Ovary (tissue), 9 donors: ENCODE results near the gene ANKRD61. TPM values are rescaled to one million over a fixed set of nuclear protein-coding genes. Genes with fewer than 3 reads are reported as not detected.
"Not testable (repeated sequence)": the region's sequence is repeated elsewhere in the genome, so short reads cannot be mapped to it uniquely, and the experiment has no call there.

Source experiments
- DNase-seq, 5 donors: peaks; one replicate each; pipeline ENCODE4 v3.0.0-alpha.2; 2019 to 2020
- H3K27ac ChIP-seq, 2 donors: fragments of 200-600 bp; one replicate each; pipeline versions ENCODE4 v1.5.1 to v1.8.0; 2019 to 2022
- H3K27me3 ChIP-seq: fragments of 200-600 bp; one replicate; pipeline ENCODE4 v1.8.0; 2022
- H3K36me3 ChIP-seq: fragments of 200-600 bp; sonication (generic); one replicate; pipeline ENCODE4 v1.5.1; 2019
- H3K4me1 ChIP-seq: one replicate; pipeline ENCODE4 v1.8.1; 2013; ENCODE audit warnings: mild to moderate bottlenecking, moderate library complexity; ENCODE audit not compliant: insufficient read depth
- H3K4me3 ChIP-seq: fragments of 200-600 bp; sonication (generic); one replicate; pipeline ENCODE4 v1.5.1; 2017
- H3K9me3 ChIP-seq, 2 donors: fragments of 200-600 bp in 1 of 2; sonication (generic) in 1 of 2; one replicate each; pipeline versions ENCODE4 v1.5.1 to v1.8.1; 2013 to 2019; ENCODE audit warnings: mild to moderate bottlenecking in 1 of 2, moderate library complexity in 1 of 2
- EP300 ChIP-seq: sonication (generic); formaldehyde crosslinking; IDR thresholded peaks from one replicate; pipeline ENCODE4 v1.6.1; 2017; ENCODE audit warnings: antibody characterized with exemption
- POLR2A ChIP-seq: fragments of 450-650 bp; IDR thresholded peaks from one replicate; pipeline ENCODE4 v1.6.1; 2017; ENCODE audit warnings: antibody characterized with exemption, mild to moderate bottlenecking, moderate library complexity
- WGBS, 3 donors: extraction: QIAGEN DNeasy Blood & Tissue Kit in 1 of 3; methylation state at CpG; one replicate each; pipeline versions ENCODE4 v1.1.5 to v1.1.7; 2013 to 2017; 5-methylcytosine and 5-hydroxymethylcytosine counted together
- intact Hi-C, 4 donors: fragments of 100-400 bp; cut with DNase I; formaldehyde crosslinking; loops; one replicate each; pipeline versions ENCODE4 v1.11.0 to v1.15.1; 2022 to 2023
- polyA plus RNA-seq, 2 donors: library from polyadenylated mRNA; stranded (reverse); fragments of 200-250 nt in 1 of 2; fragments of 350-450 nt in 1 of 2; fragmentation: Illumina TruSeq in 1 of 2; extraction: RNeasy Lipid Tissue Mini Kit (QIAGEN cat#74804) in 1 of 2; gene quantifications; one replicate each; pipeline ENCODE4 v1.2.3, GENCODE V29; 2013 to 2014
- total RNA-seq, 7 donors: library from RNA; depleted of rRNA in 2 of 7; stranded (reverse); fragments of >200 nt in 2 of 7; fragmentation: NEBNext Ultra II Directional in 3 of 7; extraction: Animal tissue kit (Norgen Biotek cat#: 25700) in 3 of 7; gene quantifications; one replicate each; pipeline versions ENCODE4 v1.1.0 to v1.2.4, GENCODE V29; 2016 to 2023
- TF ChIP-seq, protein P1 (sequence below), 3 donors: fragments of 450-650 bp in 2 of 3; fragments of 200-600 bp in 1 of 3; IDR thresholded peaks; one replicate each; pipeline versions ENCODE4 v1.5.1 to v1.8.0; 2016 to 2022; ENCODE audit warnings: antibody characterized with exemption in 3 of 3, mild to moderate bottlenecking in 1 of 3
- donor health status: DM: no; HTN: no; CAD: no; lungs with moderate emphysema.
- donor health status: DM: no; HTN: no; CAD: no.
- donor health status: Bipolar disorder and iron deficiency.
- donor health status: DM: yes; HTN: yes; CAD: no.
- donor health status: DM: no; HTN: no; CAD: no.
- donor health status: DM: yes; HTN: yes; CAD: no.

Gene ANKRD61
- total and polyA plus RNA-seq, 9 donors: 0.15 to 1.5 (median 0.57) TPM; not detected in 6

- intact Hi-C loops: no loop called here
- no peaks in the 10 kb centered on the region for H3K9me3 ChIP-seq
- H3K27me3 ChIP-seq: no peaks in the 10 kb centered on the region
- no peak for TF ChIP-seq POLR2A
- TF ChIP-seq, protein P1, sequence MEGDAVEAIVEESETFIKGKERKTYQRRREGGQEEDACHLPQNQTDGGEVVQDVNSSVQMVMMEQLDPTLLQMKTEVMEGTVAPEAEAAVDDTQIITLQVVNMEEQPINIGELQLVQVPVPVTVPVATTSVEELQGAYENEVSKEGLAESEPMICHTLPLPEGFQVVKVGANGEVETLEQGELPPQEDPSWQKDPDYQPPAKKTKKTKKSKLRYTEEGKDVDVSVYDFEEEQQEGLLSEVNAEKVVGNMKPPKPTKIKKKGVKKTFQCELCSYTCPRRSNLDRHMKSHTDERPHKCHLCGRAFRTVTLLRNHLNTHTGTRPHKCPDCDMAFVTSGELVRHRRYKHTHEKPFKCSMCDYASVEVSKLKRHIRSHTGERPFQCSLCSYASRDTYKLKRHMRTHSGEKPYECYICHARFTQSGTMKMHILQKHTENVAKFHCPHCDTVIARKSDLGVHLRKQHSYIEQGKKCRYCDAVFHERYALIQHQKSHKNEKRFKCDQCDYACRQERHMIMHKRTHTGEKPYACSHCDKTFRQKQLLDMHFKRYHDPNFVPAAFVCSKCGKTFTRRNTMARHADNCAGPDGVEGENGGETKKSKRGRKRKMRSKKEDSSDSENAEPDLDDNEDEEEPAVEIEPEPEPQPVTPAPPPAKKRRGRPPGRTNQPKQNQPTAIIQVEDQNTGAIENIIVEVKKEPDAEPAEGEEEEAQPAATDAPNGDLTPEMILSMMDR (IDR thresholded peaks at IDR 0.05): no peak
- TF ChIP-seq EP300: no peak
- no peak overlapping the region for H3K27ac ChIP-seq
- 89 to 93% (median 92%) methylated on average over 13 of the region's 13 CpGs for WGBS, 3 donors
- peak in 1 of 5 donors; percentile 21 for DNase-seq
- no peaks in the 10 kb centered on the region for H3K4me1 ChIP-seq
- H3K36me3 ChIP-seq: no peaks in the 10 kb centered on the region
- H3K4me3 ChIP-seq: no peak overlapping the region
Measured at GRCh38 chr7:6035686-6036085, 4.5 kb downstream of the ANKRD61 start.

- Histone ChIP-seq H3K27me3 (no peaks in the 10 kb centered on the region), H3K4me3 (no peak overlapping the region), H3K36me3 (no peaks in the 10 kb centered on the region), H3K9me3 (no peaks in the 10 kb centered on the region), H3K4me1 (no peaks in the 10 kb centered on the region), H3K27ac (no peak overlapping the region)
- no peak for DNase-seq
- 65 to 74% (median 70%) methylated on average over 4 of the region's 4 CpGs for WGBS, 3 donors
- intact Hi-C loops: no loop called here
- TF ChIP-seq EP300 (no peak), POLR2A (no peak)
- TF ChIP-seq, protein P1 (IDR thresholded peaks at IDR 0.05): no peak
Measured at GRCh38 chr7:6049780-6050179, 18.6 kb downstream of the ANKRD61 start.

GRCh38 chr7:6051185-6051584, 20.0 kb downstream of the ANKRD61 start:
- intact Hi-C loops, H3K4me3 ChIP-seq, H3K27ac ChIP-seq, DNase-seq, H3K27me3 ChIP-seq, H3K9me3 ChIP-seq, H3K36me3 ChIP-seq, H3K4me1 ChIP-seq: not testable (repeated sequence)
- 94 to 98% (median 96%) methylated on average over 9 of the region's 9 CpGs for WGBS, 3 donors

DNA sequence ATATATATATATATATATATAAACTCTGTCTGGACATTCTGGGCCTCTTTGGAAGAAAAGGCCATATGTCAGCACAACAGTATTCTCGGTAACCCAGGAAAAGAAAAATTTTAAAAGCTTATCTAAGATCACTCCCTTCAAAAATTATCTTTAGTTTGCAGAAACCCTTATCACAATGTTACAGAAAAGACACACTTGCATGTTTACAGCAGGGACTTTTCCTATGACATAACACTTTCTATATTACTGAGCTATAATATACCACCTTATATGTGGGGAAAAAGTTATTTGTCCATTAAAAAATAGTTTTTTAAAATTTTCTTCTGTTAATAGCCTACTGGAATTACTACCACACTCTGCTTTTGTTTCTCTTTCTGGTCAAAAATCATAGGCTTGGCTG, 25.4 kb downstream of the ANKRD61 start:
- DNase-seq: no peak
- Histone ChIP-seq H3K27ac (no peak overlapping the region), H3K9me3 (no peaks in the 10 kb centered on the region), H3K36me3 (no peaks in the 10 kb centered on the region), H3K27me3 (no peaks in the 10 kb centered on the region), H3K4me3 (no peak overlapping the region), H3K4me1 (peaks cover 3% of the 10 kb centered on the region)
- WGBS, 3 donors: 7 to 46% (median 29%) methylated on average over 1 of the region's 1 CpG
- intact Hi-C loops: no loop called here
- no peak for TF ChIP-seq EP300
- no peak for TF ChIP-seq POLR2A
- TF ChIP-seq, protein P1 (IDR thresholded peaks at IDR 0.05): no peak

DNA sequence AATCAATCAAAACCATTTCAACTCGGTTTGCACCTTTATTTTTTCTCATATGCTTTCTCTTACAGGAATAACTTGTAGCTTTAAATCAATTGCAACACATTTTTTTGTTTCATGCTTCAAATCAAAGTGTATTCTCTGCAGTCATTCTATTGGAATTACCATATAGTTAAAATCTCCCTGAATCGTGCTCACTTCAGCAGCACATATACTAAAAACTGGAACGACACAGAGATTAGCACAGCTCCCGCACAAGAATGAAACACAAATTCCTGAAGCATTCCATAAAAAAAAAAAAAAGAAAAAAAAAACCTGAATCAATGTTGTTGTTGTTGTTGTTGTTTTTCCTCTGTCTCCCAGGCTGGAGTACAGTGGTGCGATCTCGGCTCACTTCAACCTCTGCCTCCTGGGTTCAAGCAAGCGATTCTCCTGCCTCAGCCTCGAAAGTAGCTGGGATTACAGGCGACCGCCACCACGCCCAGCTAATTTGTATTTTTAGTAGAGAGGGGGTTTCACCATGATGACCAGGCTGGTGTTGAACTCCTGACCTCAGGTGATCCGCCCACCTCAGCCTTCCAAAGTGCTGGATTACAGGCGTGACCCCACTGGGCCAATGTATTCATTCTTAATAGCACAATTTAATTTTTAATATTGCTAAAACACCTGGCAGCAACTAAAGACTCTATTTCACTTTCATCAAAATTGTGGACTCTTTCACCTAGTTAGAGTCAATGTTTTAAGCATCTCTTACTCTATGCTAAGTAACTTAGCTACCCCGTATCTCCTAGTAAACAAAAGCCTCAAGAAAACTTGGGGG, 26.3 kb downstream of the ANKRD61 start:
- H3K4me1 ChIP-seq: peaks cover 3% of the 10 kb centered on the region
- 31 to 43% (median 32%) methylated on average over 14 of the region's 14 CpGs for WGBS, 3 donors
- no peaks in the 10 kb centered on the region for H3K36me3 ChIP-seq
- no peaks in the 10 kb centered on the region for H3K9me3 ChIP-seq
- no peak overlapping the region for H3K4me3 ChIP-seq
- H3K27ac ChIP-seq: no peak overlapping the region
- TF ChIP-seq POLR2A (no peak), EP300 (no peak)
- TF ChIP-seq, protein P1 (IDR thresholded peaks at IDR 0.05): no peak
- H3K27me3 ChIP-seq: no peaks in the 10 kb centered on the region
- intact Hi-C loops: no loop called here
- no peak for DNase-seq

- 82 to 93% (median 84%) methylated on average over 11 of the region's 11 CpGs for WGBS, 3 donors
- H3K4me3 ChIP-seq, H3K4me1 ChIP-seq, H3K27ac ChIP-seq, H3K36me3 ChIP-seq, H3K9me3 ChIP-seq, intact Hi-C loops, H3K27me3 ChIP-seq: not testable (repeated sequence)
- DNase-seq: peak in 1 of 5 donors; percentile 37
Measured at GRCh38 chr7:6059941-6060340, 28.8 kb downstream of the ANKRD61 start.
